Activated T-cell treated with anti-CD3 and anti-CD28 coated beads for 24 hours (primary cell): Measurements from ENCODE around the gene ZP2.
"Not testable (repeated sequence)": the region's sequence is repeated elsewhere in the genome, so short reads cannot be mapped to it uniquely, and the experiment has no call there.

Experiments
- DNase-seq: peaks from one replicate; pipeline ENCODE4 v3.0.0-alpha.2; 2020; ENCODE audit warnings: low read depth

Gene ZP2

DNA sequence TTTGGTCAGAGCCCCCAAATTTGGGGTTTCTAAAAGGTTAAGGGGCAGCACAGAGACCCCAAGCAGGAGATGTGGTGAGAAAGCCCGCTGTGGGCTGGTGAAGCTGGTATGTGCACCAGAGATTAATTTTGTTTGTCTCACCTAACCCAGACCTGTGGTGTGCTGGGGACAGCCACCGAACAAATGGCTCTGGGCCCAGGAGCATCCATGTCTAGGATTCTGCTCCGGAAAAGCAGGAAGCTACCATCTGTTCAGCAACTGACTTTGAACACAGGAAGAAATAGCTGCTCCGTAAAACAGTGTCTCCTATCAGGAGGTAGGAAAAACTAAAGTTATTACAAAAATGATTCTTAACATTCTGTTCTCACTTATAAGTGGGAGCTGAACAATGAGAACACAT, 2.7 kb upstream of the ZP2 start:
- DNase-seq: no peak

DNA sequence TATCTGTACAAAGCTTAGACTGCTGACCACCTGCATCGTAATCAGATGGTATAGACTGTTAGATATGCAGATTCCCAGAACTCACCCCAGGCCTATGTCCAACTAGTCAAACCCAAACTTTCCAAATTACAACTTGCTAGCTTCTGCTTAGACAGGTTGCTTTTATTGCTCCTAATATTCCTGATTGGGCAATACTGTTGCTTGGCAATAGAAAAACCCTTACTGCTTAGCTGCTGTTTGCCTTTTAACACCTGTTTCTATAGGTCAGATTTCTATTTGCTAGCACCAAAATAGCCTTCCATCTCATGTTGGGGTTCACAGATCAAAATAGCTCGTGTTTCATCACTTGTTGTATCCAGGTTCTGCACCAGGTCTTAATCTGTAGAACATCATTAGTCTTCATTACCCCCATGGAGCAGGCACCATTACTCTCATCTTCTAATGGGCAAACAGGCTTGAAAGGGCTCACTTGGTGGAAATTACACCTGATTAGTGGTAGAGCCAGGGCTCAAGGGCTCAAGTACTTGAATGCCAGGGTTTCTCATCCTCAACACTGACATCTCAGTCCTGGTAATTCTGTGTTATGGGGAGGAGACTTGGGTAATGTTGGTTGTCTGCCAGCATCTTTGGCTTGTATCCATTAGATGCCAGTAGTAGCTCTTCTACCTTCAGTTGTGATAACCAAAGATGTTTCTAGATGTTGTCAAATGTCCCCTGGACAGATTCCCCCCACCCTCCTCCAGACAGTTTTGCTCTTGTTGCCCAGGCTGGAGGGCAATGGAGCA, 2.7 kb downstream of the ZP2 start:
- no peak for DNase-seq

DNA sequence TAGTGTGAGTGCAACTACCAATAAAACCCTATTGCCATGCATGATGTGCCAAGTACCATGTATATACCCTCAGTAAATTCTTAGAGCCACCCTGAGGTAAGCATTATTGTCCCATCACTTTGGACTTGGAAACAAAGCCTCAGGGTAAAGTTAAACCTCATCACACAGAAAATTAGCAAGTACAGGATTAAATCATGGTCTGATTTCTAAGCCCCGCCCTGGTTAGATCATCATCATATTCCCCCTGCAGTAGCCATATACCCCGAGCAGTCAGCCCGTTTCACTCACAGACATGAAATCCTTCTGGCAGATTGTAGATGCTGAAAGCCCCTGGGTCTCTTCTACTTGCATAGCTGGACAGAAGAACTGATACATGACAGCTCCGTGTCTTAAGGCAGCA, 4.8 kb downstream of the ZP2 start:
- DNase-seq: no peak

DNA sequence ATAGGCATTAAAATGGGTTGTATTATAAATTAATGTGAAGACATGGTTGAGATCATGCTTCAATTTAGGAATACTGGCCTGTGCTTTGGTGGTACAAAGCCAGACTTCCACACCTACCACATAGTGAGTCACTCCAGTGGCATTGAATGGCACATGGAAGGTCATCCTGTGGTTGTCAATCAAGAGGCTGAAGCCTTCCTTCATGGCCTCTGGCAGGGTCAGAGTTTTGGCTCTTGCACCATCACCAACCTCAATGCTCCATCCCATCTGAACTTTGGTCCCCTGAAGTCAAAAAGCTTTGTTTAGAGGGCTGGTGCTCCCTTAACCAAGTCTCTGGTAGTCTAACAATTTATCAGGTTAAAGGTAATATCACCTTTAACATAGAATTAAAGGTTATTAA, 6.1 kb downstream of the ZP2 start:
- DNase-seq: no peak

DNA sequence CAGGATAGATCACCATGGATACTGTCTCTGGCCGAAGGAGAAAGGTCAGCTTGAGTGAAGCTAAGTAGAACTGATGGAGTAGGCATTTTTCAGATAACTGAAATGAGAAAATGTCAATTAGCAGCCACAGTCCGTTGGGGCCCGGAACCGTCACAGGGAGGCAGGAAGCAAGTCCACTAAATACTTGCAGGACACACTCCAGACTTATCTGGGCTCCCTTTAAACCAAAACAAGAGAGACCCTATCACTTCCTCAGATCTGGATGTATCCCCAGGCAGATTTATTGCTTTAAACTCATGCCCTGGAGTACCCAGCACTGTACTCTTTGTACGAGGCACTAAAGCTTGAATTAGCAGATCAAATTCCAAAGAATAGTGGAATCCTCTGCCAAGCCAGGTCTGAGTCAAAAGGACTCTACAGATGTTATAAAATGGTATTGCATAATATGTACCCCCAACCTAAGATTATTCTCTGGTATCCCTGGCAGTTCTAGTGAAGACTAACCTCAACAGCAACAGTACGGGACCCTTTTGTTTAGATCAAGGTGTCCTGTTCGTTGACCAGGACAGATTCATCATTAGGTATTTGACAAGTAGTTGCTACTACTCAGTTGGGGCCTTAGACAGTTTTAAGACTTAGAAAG, 8.1 kb downstream of the ZP2 start:
- no peak for DNase-seq

DNA sequence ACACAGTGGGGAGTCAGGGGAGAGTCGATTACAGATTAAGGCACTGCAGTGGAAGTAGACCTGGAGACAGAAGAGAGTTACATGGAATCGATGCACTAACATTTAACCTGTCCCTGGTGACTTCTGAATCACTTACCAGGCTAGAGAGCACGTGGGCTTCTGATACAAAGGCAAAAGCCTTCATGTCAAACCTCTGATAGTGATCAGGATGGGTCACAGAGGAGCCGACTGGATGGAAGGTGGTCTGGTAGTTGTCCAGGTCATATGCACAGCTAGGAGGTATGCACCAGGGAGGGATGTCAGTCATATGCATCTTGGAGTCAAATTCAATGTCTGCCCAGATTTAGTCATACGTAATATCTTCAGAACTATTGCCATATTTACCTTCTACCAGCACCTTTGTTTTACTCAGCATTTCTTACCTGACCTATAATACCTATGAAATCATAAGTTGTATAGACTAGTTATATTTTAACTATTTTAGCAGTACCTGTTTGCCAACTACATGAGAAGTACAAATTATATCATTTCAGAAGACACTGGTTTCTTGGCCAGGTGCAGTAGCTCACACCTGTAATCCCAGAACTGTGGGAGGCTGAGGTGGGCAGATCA, 11.7 kb downstream of the ZP2 start:
- DNase-seq: no peak

DNA sequence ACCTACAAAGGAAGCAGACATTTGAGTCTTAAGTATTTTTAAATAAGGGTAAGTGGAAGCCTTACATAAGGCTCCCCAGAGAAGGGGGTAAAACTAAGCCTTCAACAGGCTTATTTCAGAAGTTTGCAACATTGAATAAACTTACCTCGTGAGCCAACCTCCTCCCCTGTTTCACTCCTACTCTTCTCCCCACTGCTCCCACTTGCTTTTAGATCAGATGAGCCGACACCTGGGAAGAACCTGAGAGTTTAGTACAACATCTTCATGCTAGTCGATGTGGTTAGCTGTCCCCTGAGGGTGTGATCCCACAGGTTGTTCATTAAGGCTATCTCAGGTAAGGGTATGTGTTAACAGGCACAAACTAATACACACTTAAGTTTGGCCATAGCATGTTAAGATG, 13.8 kb downstream of the ZP2 start:
- no peak for DNase-seq

DNA sequence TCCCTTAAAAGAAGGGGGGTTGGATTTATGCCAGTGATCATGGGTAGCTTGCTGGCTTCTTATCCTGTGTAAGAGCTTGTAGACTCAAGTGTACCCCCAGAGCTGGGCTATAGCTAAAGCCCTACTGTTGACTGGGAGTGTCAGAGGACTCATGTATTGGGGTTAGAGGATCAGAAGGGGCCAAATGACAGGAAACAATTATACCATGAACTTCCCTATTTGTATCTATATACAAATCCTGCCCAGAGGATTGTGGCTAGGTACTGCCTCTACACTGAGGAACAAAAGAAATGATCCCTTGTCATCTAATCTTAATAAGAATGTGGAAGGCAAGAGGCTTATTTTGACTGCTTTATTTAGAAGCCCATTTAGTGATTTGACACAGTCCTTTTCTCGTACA, 14.3 kb downstream of the ZP2 start:
- no peak for DNase-seq

DNA sequence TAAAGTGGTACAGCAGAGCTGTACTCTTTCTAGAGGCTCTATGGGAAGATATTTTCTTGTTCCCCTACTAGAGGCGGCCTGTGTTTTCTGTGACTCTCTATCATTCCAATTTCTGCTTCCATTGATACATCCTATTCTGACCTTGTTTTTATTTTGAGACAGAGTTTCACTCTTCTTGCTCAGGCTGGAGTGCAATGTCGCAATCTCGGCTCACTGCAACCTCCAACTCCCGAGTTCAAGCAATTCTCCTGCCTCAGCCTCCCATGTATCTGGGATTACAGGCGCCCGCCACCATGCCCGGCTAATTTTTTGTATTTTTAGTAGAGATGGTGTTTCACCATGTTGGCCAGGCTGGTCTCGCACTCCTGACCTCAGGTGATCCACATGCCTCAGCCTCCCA, 16.0 kb downstream of the ZP2 start:
- not testable (repeated sequence) for DNase-seq

DNA sequence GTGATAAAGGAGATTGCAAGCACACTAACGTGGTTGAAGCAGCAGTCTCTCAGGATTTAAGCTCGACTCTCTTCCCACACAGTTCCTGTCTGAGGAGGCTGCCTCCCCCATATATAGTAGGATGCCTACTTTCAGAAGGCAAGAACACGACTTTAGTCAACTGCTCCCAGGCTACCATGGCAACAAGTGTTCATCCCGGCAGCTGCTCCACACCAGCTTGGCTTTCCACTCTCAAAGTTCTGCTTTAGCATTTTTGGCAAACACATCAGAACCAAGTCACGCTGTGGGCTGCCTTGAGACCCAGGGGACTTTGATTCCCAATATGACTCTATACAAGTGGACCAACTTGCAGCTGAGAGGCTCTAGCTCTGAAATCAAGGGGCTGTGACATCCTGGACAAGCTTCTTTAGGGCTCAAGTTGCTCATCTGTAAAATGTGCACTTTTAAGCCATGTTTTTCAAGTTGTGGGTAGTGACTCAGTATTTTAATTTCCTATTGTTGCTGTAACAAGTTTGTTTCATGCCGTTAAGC, 16.5 kb downstream of the ZP2 start:
- no peak for DNase-seq

DNA sequence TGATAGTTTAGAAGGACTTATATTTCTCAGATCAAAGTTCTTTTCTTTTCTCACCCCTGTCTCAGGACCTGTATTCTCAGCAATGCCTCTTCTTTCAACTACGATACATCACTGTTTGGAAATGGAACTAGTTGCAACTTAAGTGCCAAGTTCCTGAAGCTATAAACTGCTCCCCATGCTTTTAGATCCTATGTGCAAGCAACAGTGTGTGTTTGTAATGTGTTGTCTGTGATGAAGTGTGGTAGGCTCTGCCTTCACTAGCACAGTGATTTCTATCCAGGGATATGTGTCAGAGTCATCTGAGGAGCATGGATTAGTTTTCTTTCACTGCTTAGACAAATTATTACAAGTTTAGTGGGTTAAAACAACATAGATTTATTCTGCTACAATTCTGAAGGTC, 18.4 kb downstream of the ZP2 start:
- no peak for DNase-seq

DNA sequence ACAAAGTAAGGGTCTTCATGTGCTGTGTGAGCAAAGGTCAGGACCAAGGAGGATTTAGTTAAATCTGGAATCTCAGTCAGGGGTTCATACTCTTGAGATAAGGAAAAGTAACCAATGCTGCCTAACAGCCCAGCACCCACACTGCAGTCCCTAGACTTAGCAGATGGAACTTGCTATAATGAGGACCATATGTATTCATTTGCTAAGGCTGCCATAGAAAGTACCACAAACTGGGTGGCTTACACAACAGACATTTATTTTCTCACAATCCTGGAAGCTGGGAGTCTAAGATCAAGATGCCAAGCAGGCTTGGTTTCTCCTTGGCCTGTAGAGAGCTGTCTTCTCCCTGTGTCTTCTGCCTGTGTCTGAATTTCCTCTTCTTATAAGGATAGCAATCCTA, 20.8 kb downstream of the ZP2 start:
- no peak for DNase-seq

DNA sequence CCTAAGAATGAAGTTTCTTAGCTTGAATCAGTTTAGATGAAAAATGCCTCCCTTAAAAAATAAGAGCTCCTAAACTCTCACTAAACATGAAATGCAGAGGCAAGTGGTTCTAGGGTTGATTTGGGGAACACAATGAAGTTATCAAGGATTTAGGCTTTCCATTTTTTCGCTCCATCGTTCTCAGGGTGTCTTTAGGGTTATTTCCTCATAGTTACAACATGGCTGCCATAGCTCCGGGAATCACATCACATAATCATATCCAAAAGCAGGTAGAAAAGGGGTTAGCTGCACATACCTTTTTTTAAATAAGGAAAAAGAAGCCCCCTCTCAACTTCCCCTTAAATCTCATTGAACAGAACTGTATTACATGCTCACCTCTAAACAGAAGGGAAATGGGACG, 21.4 kb downstream of the ZP2 start:
- DNase-seq: no peak

DNA sequence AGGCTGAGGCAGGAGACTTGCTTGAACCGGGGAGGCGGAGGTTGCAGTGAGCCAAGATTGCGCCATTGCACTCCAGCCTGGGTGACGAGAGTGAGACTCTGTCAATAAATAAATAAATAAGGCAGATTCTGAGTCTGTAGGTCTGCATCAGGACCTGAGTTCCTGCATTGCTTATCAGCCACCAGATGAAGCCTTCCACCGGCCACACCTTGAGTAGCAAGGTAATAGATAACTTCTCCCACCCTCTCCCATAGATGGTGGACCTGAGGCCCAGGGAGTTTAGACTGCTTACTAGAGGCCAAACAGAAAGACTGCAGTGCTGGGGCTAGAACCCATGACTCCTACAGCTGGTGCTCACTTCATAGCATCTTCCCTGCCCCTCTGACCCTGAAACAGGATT, 22.1 kb downstream of the ZP2 start:
- DNase-seq: no peak

DNA sequence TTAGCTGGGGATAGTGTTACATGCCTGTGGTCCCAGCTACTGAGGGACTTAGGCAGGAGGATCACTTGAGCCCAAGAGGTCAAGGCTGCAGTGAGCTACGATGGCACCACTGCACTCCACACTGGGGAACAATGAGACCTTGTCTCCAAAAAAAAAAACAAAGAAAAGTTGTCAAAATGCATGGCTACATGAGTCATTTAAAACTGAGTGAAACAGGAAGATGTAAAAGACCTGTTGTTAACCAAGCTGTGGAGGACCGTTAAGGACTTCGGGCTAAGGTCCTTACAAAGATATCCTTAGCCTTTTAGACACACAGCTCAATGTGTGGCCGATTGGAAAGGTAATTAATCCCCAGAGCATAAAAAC, 25.1 kb downstream of the ZP2 start:
- no peak for DNase-seq

DNA sequence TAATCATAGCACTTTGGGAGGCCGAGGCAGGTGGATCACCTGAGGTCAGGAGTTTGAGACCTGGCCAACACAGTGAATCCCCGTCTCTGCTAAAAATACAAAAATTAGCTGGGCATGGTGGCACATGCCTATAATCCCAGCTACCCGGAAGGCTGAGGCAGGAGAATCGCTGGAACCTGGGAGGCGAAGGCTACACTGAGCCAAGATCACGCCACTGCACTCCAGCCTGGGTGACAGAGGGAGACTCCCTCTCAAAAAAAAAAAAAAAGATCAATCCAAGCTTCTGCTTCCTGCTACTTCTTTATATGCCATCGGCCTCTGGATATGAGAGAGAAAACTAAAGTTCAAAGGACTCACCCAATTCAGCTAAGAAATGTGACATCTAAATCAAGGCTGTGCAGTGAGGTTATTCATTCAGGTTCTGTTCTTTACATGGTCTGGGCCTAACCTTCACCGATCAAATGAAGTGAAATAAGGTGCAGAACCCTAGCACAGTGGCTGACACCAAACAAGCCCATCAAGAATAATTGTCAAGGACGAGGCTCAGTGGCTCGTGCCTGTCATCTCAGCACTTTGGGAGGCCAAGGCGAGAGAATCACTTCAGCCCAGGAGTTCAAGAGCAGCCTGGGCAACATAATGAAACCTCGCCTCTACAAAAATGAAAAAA, 25.6 kb downstream of the ZP2 start:
- DNase-seq: no peak

DNA sequence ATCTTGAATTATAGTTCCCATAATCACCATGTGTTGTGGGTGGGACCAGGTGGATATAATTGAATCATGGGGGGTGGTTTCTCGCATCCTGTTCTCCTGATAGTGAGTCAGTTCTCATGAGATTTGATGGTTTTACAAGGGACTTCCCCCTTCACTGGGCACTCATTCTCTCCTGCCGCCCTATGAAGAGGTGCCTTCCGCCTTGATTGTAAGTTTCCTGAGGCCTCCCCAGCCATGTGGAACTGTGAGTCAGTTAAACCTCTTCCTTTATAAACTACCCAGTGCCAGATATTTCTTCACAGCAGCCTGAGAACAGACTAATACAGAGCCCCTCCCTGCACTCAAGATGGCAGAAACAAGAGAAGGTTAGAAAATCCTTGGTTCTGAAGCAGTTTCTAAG, 26.5 kb downstream of the ZP2 start:
- DNase-seq: peak; percentile 30

DNA sequence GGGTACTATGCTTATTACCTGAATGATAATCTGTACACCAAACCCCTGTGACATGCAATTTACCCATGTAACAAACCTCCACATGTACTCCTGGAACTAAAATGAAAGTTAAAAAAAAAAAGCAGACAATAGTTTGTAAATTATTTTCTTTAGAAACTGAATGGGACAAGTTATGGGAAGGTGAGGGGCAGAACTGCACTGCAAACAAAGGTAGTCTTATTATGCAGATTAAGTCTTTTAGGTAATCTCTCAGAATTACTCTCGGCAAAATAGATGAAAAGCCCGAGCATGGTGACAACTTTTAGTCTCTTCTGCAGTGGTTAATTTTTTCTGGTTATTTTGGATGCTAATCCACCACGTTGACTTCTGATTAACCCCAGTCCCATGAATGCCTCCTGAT, 27.4 kb downstream of the ZP2 start:
- no peak for DNase-seq

DNA sequence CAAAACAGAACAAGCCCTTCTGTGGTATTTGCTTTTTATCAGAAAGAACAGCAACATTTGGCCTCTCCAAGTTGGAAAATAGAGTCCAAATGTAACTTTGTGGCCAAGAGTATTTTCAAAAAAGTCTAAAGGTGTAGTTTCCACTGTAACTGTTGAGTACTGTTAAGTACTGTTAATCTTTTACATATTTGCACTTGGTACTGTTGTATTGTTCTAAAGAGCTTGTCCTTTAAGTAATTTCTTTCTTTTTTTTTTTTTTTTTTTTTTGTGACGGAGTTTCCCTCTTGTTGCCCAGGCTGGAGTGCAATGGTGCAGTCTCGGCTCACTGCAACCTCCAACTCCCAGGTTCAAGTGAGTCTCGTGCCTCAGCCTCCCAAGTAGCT, 31.4 kb downstream of the ZP2 start:
- no peak for DNase-seq

DNA sequence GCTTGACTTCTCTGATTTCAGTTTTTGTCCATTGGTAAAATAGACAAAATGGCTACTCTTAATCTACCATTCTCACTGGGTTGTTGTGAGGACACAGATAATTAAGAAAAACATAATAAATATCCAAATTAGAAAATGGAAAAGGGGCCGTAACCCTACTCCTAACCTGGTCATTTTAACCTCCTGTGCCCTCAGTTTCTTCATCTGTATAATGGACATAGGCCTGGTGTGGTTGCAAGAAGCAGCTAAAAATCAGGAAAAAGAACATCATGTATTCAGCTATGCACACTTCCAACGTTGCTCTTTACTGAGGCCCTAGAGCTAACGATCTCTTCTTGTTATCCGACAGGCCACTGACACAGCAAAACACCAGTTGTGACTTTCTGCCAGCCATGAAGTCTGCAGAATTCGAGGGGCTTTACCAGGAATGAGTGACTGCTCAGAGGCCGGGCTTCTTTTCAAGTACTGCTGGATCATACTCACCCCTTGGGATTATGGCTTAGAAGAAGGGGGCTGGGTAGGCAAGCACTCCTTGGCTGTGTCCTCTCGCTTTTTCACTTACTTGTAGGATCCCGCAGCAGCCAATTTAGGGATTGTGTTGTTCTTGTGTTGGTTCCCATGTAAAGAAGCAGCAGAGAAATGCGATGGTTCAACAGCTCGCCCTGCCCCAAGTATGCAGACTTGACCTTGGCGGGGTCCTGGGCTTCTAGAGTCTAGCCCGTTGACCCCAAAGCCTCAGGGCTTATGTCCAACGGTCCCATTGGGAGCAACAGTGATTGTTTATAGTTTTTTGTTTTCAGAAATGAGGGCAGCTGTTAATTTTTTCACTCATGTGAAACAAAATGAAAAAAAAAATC, 32.0 kb downstream of the ZP2 start:
- no peak for DNase-seq

DNA sequence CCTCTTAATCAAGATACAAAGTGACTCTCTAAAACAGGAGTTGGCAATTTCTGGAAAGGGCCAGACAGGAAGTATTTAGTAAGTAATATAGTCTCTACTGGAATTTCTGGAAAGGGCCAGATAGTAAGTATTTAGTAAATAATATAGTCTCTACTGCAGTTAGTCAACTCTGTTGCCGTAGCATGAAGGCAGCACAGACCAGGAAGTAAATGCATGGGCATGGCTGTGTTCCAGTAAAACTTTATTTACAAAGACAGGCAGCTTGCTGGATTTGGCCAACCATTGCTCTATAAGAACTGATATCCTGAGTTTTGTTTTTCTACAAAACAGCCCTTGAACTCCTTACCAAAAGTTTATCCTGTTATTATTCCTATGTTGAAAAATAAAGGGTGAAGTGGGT, 36.0 kb downstream of the ZP2 start:
- no peak for DNase-seq

DNA sequence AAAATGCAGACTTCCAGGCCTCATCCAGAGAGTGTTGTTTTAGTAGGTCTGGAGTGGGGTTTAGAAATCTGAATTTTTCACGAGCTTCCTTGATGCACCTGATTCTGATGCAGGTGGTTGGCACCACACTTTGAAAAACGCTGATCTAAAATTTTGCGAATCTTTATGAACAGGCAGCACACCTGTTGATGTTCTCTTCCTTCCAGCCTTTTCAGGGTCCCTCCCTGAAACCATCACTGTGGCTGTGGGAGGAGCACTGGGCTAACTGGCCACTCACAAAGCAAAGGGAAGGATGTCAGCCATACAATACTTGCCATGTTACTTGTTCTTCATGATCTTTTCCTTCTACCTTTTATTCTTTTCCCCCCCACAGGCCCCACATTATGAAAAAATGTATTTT, 38.7 kb downstream of the ZP2 start:
- DNase-seq: no peak
